HG03565 (cell line): ENCODE data around the gene CLEC9A.

Experiments used
- ATAC-seq: cut with Tn5 transposase; IDR thresholded peaks from one replicate; pipeline ENCODE4 v1.9.1; 2021; ENCODE audit warnings: mild to moderate bottlenecking, moderate library complexity; ENCODE audit not compliant: unreplicated experiment

Gene CLEC9A

GRCh38 chr12:10065241-10065640, 34.8 kb downstream of the CLEC9A start:
- no peak for ATAC-seq

GRCh38 chr12:10067264-10067663, 36.8 kb downstream of the CLEC9A start:
- ATAC-seq, result no peak

GRCh38 chr12:10067942-10068341, 37.5 kb downstream of the CLEC9A start:
- ATAC-seq, result no peak

GRCh38 chr12:10068644-10069043, 38.2 kb downstream of the CLEC9A start:
- ATAC-seq, result no peak

- no peak for ATAC-seq
Measured at GRCh38 chr12:10069099-10069498, 38.6 kb downstream of the CLEC9A start.

- no peak for ATAC-seq
Measured at GRCh38 chr12:10069976-10070375, 39.5 kb downstream of the CLEC9A start.

GRCh38 chr12:10070380-10070779, 39.9 kb downstream of the CLEC9A start:
- ATAC-seq, result no peak

GRCh38 chr12:10072131-10072530, 41.6 kb downstream of the CLEC9A start:
- ATAC-seq, result no peak

- ATAC-seq, result no peak
Measured at GRCh38 chr12:10073261-10073660, 42.8 kb downstream of the CLEC9A start.

GRCh38 chr12:10075451-10075850, 45.0 kb downstream of the CLEC9A start:
- no peak for ATAC-seq

- ATAC-seq, result no peak
Measured at GRCh38 chr12:10082117-10082874, 51.8 kb downstream of the CLEC9A start.

GRCh38 chr12:10084733-10085132, 54.3 kb downstream of the CLEC9A start:
- no peak for ATAC-seq

GRCh38 chr12:10086387-10086786, 55.9 kb downstream of the CLEC9A start:
- ATAC-seq, result no peak

- no peak for ATAC-seq
Measured at GRCh38 chr12:10088031-10088430, 57.5 kb downstream of the CLEC9A start.

- no peak for ATAC-seq
Measured at GRCh38 chr12:10088955-10089900, 58.7 kb downstream of the CLEC9A start.

- no peak for ATAC-seq
Measured at GRCh38 chr12:10094646-10095395, 64.3 kb downstream of the CLEC9A start.

- ATAC-seq, result no peak
Measured at GRCh38 chr12:10095971-10096370, 65.5 kb downstream of the CLEC9A start.

- ATAC-seq, result no peak
Measured at GRCh38 chr12:10097521-10097920, 67.0 kb downstream of the CLEC9A start.

GRCh38 chr12:10098791-10099190, 68.3 kb downstream of the CLEC9A start, which contains the start of gene CLEC1A:
Gene CLEC1A (minus strand): TSS chr12:10098985. CDS start chr12:10098922, 63 bp downstream.
- no peak for ATAC-seq

GRCh38 chr12:10101042-10101579, 70.6 kb downstream of the CLEC9A start:
- no peak for ATAC-seq
